GM12878 (cell line): ENCODE measurements around the gene AGAP1. TPM values are rescaled to one million over a fixed set of nuclear protein-coding genes. Genes with fewer than 3 reads are reported as not detected.

Experiments
- ATAC-seq: fragments of 200-7000 bp; cut with Tn5 transposase; 3 replicates; pipeline ENCODE4 v1.9.1; 2020; ENCODE audit warnings: mild to moderate bottlenecking, moderate library complexity
- BruUV-seq: library from RNA; stranded (reverse); fragments of 400-500 nt; replicated peaks from 2 replicates; lab custom pipeline; 2021; lab: Mats Ljungman, UMichigan
- CTCF ChIA-PET: fragments of 300-600 bp; sonication (Branson Sonifier 250); formaldehyde crosslinking; extraction: SDS; loops from one replicate; lab custom pipeline; 2021; ENCODE audit warnings: inconsistent platforms; lab: Yijun Ruan, JAX
- POLR2A ChIA-PET: fragments of 350-600 bp; formaldehyde crosslinking; extraction: SDS; loops from one replicate; lab custom pipeline; 2021; ENCODE audit warnings: inconsistent platforms; lab: Charles Lee
- RAD21 ChIA-PET: fragments of 300-600 bp; sonication (Branson Sonifier 250); formaldehyde crosslinking; loops from one replicate; lab custom pipeline; 2023; ENCODE audit warnings: antibody characterized with exemption; ENCODE audit not compliant: unreplicated experiment; lab: Charles Lee
- SMC1A ChIA-PET: fragments of 300-600 bp; sonication (Branson Sonifier 250); formaldehyde crosslinking; loops from one replicate; lab custom pipeline; 2023; ENCODE audit not compliant: unreplicated experiment, uncharacterized antibody; lab: Charles Lee
- DNase-seq: peaks from one replicate; pipeline ENCODE4 v3.0.0-alpha.2; 2011; ENCODE audit warnings: low read depth, low spot score
- FAIRE-seq: peaks from 3 replicates; lab custom pipeline; 2011; peaks lifted over from hg19 to GRCh38; lab: Jason Lieb, UNC
- H2AFZ ChIP-seq: 2 replicates; pipeline ENCODE4 v1.6.0; 2011; ENCODE audit warnings: low read depth, low read length, control low read depth; ENCODE audit not compliant: control insufficient read depth
- H3K27ac ChIP-seq: 2 replicates; pipeline ENCODE4 v1.5.1; 2011; ENCODE audit warnings: control low read depth; ENCODE audit not compliant: control insufficient read depth, insufficient read depth
- H3K27me3 ChIP-seq, 2 experiments: replicated peaks in 1 of 2; 2 replicates each; pipeline versions ENCODE4 v1.6.0 to v1.6.1; 2011; ENCODE audit warnings: low read length in 1 of 2; ENCODE audit not compliant: control insufficient read depth in 2 of 2, insufficient read depth in 2 of 2
- H3K36me3 ChIP-seq, 2 experiments: 2 replicates each; pipeline ENCODE4 v1.5.1; 2011; ENCODE audit warnings: low read length in 1 of 2; ENCODE audit not compliant: control insufficient read depth in 2 of 2, insufficient read depth in 2 of 2
- H3K4me1 ChIP-seq: 2 replicates; pipeline ENCODE4 v1.6.1; 2011; ENCODE audit warnings: mild to moderate bottlenecking, low read length, moderate library complexity, mixed read lengths; ENCODE audit not compliant: control insufficient read depth, insufficient read depth
- H3K4me2 ChIP-seq: 2 replicates; pipeline ENCODE4 v1.6.0; 2011; ENCODE audit warnings: control low read depth; ENCODE audit not compliant: control insufficient read depth, insufficient read depth
- H3K4me3 ChIP-seq: fragments of 200-600 bp; sonication (generic); 2 replicates; pipeline ENCODE4 v1.5.1; 2016
- H3K79me2 ChIP-seq: 2 replicates; pipeline ENCODE4 v1.6.0; 2011; ENCODE audit warnings: low read length; ENCODE audit not compliant: control insufficient read depth, insufficient read depth
- H3K9ac ChIP-seq: 2 replicates; pipeline ENCODE4 v1.8.0; 2011; ENCODE audit warnings: low read length, control low read depth, mixed read lengths; ENCODE audit not compliant: control insufficient read depth, insufficient read depth
- H3K9me3 ChIP-seq: replicated peaks from 3 replicates; pipeline ENCODE4 v1.5.1; 2011; ENCODE audit warnings: mild to moderate bottlenecking, low read length; ENCODE audit not compliant: control insufficient read depth, insufficient read depth
- H4K20me1 ChIP-seq: 2 replicates; pipeline ENCODE4 v1.6.0; 2011; ENCODE audit not compliant: control insufficient read depth, insufficient read depth
- CEBPB ChIP-seq, 2 experiments: fragments of 150-350 bp in 1 of 2; IDR thresholded peaks; 2 replicates each; pipeline ENCODE4 v1.6.1; 2012 to 2014; ENCODE audit warnings: low read depth in 2 of 2, low read length in 2 of 2, borderline replicate concordance in 1 of 2, inconsistent platforms in 1 of 2
- RBBP5 ChIP-seq: fragments of 200-600 bp; sonication (generic); conservative IDR thresholded peaks from 2 replicates; pipeline ENCODE4 v1.6.1; 2016
- TBL1XR1 ChIP-seq: IDR thresholded peaks from 2 replicates; pipeline ENCODE4 v1.6.1; 2012; ENCODE audit warnings: low read depth, low read length, improper control_type of control experiment
- ZNF687 ChIP-seq: fragments of 450-650 bp; IDR thresholded peaks from 2 replicates; pipeline ENCODE4 v1.6.1; 2017; ENCODE audit warnings: mild to moderate bottlenecking, moderate library complexity
- WGBS: methylation state at CpG from one replicate; pipeline ENCODE4 v1.1.6; 2016; ENCODE audit warnings: low lambda C conversion rate; ENCODE audit not compliant: insufficient replicate concordance, insufficient coverage; ENCODE audit errors: missing lambda C conversion rate; 5-methylcytosine and 5-hydroxymethylcytosine counted together
- in situ Hi-C: fragments of 300-500 bp; cut with MboI; formaldehyde crosslinking; loops from 9 replicates; pipeline ENCODE4 v1.14.3; 2018; ENCODE audit warnings: mixed read lengths
- intact Hi-C: fragments of 100-400 bp; cut with micrococcal nuclease; formaldehyde crosslinking; loops from one replicate; pipeline ENCODE4 v1.14.2; 2022; ENCODE audit not compliant: unreplicated experiment
- polyA plus RNA-seq, 11 experiments: library from polyadenylated mRNA; depleted of rRNA in 4 of 11; unstranded in 6 of 11; stranded (reverse) in 5 of 11; fragments of >200 nt; fragmentation: Nextera tagmentation in 4 of 11; fragmentation: Illumina TruSeq in 1 of 11; extraction: Ambion mirVana in 4 of 11; extraction: Trizol in 1 of 11; gene quantifications; 1 replicate in 1 of 11; 2 replicates in 10 of 11; pipeline versions ENCODE4 v1.2.1 to v1.2.3, GENCODE V29; 2011 to 2016; ENCODE audit warnings: inconsistent platforms in 2 of 11, missing spikeins in 2 of 11, low read depth in 1 of 11
- total RNA-seq, 4 experiments: library from RNA; depleted of rRNA in 3 of 4; stranded (reverse); fragments of >200 nt in 3 of 4; fragmentation: Illumina TruSeq in 1 of 4; extraction: Trizol in 1 of 4; gene quantifications; 2 replicates each; pipeline versions ENCODE4 v1.2.1 to v1.2.3, GENCODE V29; 2013 to 2021
- TF ChIP-seq, protein P1 (sequence below), 3 experiments: IDR thresholded peaks in 2 of 3; conservative IDR thresholded peaks in 1 of 3; 2 replicates each; pipeline ENCODE4 v1.5.1; 2011; ENCODE audit warnings: low read depth in 3 of 3, low read length in 3 of 3, mild to moderate bottlenecking in 3 of 3, control low read depth in 2 of 3, moderate library complexity in 2 of 3, inconsistent platforms in 1 of 3, mixed read lengths in 1 of 3; ENCODE audit not compliant: control insufficient read depth in 2 of 3, insufficient read depth in 1 of 3; ENCODE audit errors: extremely low read depth in 1 of 3

AGAP1 gene
- total and polyA plus RNA-seq, 10 of the 15 experiments (the other 5 are each of a cell fraction or from before 2014, with no cell fraction given), result 0.05 to 0.15 (median 0.06) TPM; not detected in 7

DNA sequence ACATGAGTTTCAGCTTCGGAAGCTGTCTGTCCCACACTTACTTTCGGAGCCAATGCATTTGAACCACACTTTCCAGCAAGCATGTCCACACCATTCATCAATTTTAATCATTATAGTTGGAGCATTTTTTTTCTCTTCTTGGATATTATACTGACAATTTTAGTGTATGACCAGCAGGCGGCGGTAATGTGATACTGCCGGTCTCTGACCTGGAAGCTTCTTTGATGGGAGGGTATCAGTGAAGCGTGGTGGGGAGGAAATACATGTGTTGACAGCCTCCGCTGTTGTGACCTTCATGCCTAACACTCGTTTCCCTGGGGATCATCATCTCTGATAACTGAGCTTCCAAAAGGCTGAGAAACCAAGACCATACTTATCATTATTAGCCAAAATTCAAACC lies 442.6 kb downstream of the AGAP1 start:
- Histone ChIP-seq H3K36me3 (no peaks in the 10 kb centered on the region), H3K79me2 (no peaks in the 10 kb centered on the region), H3K9ac (no peak overlapping the region), H3K4me2 (no peak overlapping the region), H3K27ac (no peak overlapping the region), H3K4me1 (no peaks in the 10 kb centered on the region), H3K27me3 (no peaks in the 10 kb centered on the region; a peak in 1 of 4 replicates), H2AFZ (no peak overlapping the region), H3K9me3 (no peaks in the 10 kb centered on the region; the same call in 2 of the 3 replicates), H3K4me3 (no peak overlapping the region), H4K20me1 (no peaks in the 10 kb centered on the region; the same call in 1 of the 2 replicates)
- in situ Hi-C loops, result no loop called here
- SMC1A ChIA-PET, result interaction anchor here (0.7 to 1.3 kb wide), 2 partner anchors 23 to 32 kb away, joined by 3 read pairs; no protein-coding TSS in a partner anchor
- 38% methylated on average over 8 of the region's 8 CpGs for WGBS
- ATAC-seq (no peak), FAIRE-seq (no peak), DNase-seq (no peak)
- no peak for TF ChIP-seq RBBP5
- no peak for TF ChIP-seq TBL1XR1
- TF ChIP-seq CEBPB (IDR thresholded peaks at IDR 0.05; ENCODE audit: borderline replicate concordance in 1 of 2, low read depth in 2 of 2, low read length in 2 of 2), result no peak
- TF ChIP-seq, protein P1, sequence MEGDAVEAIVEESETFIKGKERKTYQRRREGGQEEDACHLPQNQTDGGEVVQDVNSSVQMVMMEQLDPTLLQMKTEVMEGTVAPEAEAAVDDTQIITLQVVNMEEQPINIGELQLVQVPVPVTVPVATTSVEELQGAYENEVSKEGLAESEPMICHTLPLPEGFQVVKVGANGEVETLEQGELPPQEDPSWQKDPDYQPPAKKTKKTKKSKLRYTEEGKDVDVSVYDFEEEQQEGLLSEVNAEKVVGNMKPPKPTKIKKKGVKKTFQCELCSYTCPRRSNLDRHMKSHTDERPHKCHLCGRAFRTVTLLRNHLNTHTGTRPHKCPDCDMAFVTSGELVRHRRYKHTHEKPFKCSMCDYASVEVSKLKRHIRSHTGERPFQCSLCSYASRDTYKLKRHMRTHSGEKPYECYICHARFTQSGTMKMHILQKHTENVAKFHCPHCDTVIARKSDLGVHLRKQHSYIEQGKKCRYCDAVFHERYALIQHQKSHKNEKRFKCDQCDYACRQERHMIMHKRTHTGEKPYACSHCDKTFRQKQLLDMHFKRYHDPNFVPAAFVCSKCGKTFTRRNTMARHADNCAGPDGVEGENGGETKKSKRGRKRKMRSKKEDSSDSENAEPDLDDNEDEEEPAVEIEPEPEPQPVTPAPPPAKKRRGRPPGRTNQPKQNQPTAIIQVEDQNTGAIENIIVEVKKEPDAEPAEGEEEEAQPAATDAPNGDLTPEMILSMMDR (IDR thresholded peaks at IDR 0.05 in 2 of 3, conservative IDR thresholded peaks at IDR 0.05 in 1 of 3; ENCODE audit: control insufficient read depth in 2 of 3, extremely low read depth in 1 of 3, insufficient read depth in 1 of 3, low read depth in 3 of 3, low read length in 3 of 3), result peak in 2 of 3 experiments; percentile 29 to 44; a peak in 3 of 6 replicates
- no peak for TF ChIP-seq ZNF687
- BruUV-seq, result no TSS peak
- POLR2A ChIA-PET, result no interaction called here
- intact Hi-C loops, result no loop called here
- CTCF ChIA-PET, result no interaction called here
- RAD21 ChIA-PET, result no interaction called here
